SK-N-DZ (cell line): ENCODE results near the gene APBA2.

Experiments
- DNase-seq: peaks from one replicate; pipeline ENCODE4 v3.0.0-alpha.2; 2015; ENCODE audit warnings: low spot score

Gene APBA2

GRCh38 chr15:29083858-29084257 lies 198.1 kb downstream of the APBA2 start:
- DNase-seq = no peak

- no peak for DNase-seq
Measured at GRCh38 chr15:29086001-29086400, 200.2 kb downstream of the APBA2 start.

GRCh38 chr15:29086891-29087290 lies 201.1 kb downstream of the APBA2 start:
- no peak for DNase-seq

GRCh38 chr15:29087521-29088285 lies 201.9 kb downstream of the APBA2 start:
- no peak for DNase-seq

- DNase-seq = no peak
Measured at GRCh38 chr15:29088666-29089065, 202.9 kb downstream of the APBA2 start.

- peak; percentile 29 for DNase-seq
Measured at GRCh38 chr15:29089731-29090616, 204.2 kb downstream of the APBA2 start.

- DNase-seq = peak; percentile 20
Measured at GRCh38 chr15:29090617-29091466, 205.1 kb downstream of the APBA2 start.

GRCh38 chr15:29091666-29092065 lies 205.9 kb downstream of the APBA2 start:
- DNase-seq = no peak

- DNase-seq = no peak
Measured at GRCh38 chr15:29092376-29093064, 206.7 kb downstream of the APBA2 start.

- no peak for DNase-seq
Measured at GRCh38 chr15:29093065-29093435, 207.3 kb downstream of the APBA2 start.

GRCh38 chr15:29093696-29094343 lies 208.0 kb downstream of the APBA2 start:
- DNase-seq = no peak

GRCh38 chr15:29094711-29095110 lies 208.9 kb downstream of the APBA2 start:
- DNase-seq = no peak

GRCh38 chr15:29095746-29096145 lies 210.0 kb downstream of the APBA2 start:
- DNase-seq = no peak

- DNase-seq = no peak
Measured at GRCh38 chr15:29097168-29097567, 211.4 kb downstream of the APBA2 start.

- no peak for DNase-seq
Measured at GRCh38 chr15:29097971-29098370, 212.2 kb downstream of the APBA2 start.

GRCh38 chr15:29098652-29099051 lies 212.9 kb downstream of the APBA2 start:
- DNase-seq = no peak

GRCh38 chr15:29099131-29099880 lies 213.5 kb downstream of the APBA2 start:
- DNase-seq = no peak

GRCh38 chr15:29100486-29101000 lies 214.8 kb downstream of the APBA2 start:
- no peak for DNase-seq

- DNase-seq = no peak
Measured at GRCh38 chr15:29101491-29101890, 215.7 kb downstream of the APBA2 start.
